Left cardiac atrium (tissue), 4 donors: ENCODE measurements around the gene PRDM4. TPM values are rescaled to one million over a fixed set of nuclear protein-coding genes. Genes with fewer than 3 reads are reported as not detected.

Source experiments
- ATAC-seq, 2 donors: fragments of 200-7000 bp; cut with Tn5 transposase; one replicate each; pipeline ENCODE4 v1.9.1; 2020; ENCODE audit warnings: mild to moderate bottlenecking in 2 of 2, moderate library complexity in 2 of 2
- DNase-seq: peaks from one replicate; pipeline ENCODE4 v3.0.0-alpha.2; 2020
- intact Hi-C, 2 donors: fragments of 100-400 bp; cut with DNase I; formaldehyde crosslinking; loops; one replicate each; pipeline versions ENCODE4 v1.14.1 to v1.15.1; 2022 to 2023
- long read RNA-seq: library from polyadenylated mRNA; unstranded; transcript quantifications from one replicate; pipeline ENCODE4 v2.0.0, GENCODE V29; 2021
- total RNA-seq, 2 donors: library from RNA; stranded (reverse); fragmentation: NEBNext Ultra II Directional; extraction: Animal tissue kit (Norgen Biotek cat#: 25700); gene quantifications; one replicate each; pipeline ENCODE4 v1.2.1, GENCODE V29; 2021
- donor health status: DM: no; HTN: yes; CAD: no.
- donor health status: DM: no; HTN: yes; CAD: no; lungs with severe emphysema.
- donor health status: DM: yes; HTN: yes; CAD: no.
- donor health status: Dilated cardiomyopathy.

PRDM4 gene
- 10 to 100 TPM; 14.0 to 14.8 TPM for total RNA-seq
- long read RNA-seq, partial matches to known transcripts, result 4 of 6 reads
- long read RNA-seq, other reads (novel, unspliced or antisense), result 2 of 6 reads

GRCh38 chr12:107760809-107761501 is at the start of gene PRDM4:
Gene PRDM4, minus strand, starts transcription at chr12:107761137. Its CDS starts 622 bp downstream, at chr12:107760515.
- intact Hi-C loops, result loop anchor here in 1 of 2 donors (2.0 to 5.0 kb wide), 2 partner anchors 74 to 124 kb away; partner anchors contain the start of gene PWP1
- ATAC-seq (peak; percentile 99), DNase-seq (peak; percentile 96)

GRCh38 chr12:107807471-107808150 is 46.7 kb upstream of the PRDM4 start:
- intact Hi-C loops, result no loop called here
- no peak for DNase-seq
- no peak for ATAC-seq

GRCh38 chr12:107805488-107806180 is 44.7 kb upstream of the PRDM4 start:
- intact Hi-C loops, result no loop called here
- ATAC-seq (no peak), DNase-seq (no peak)

- intact Hi-C loops, result no loop called here
- ATAC-seq (no peak), DNase-seq (no peak)
Measured at GRCh38 chr12:107803092-107803491, 42.2 kb upstream of the PRDM4 start.

- DNase-seq (no peak), ATAC-seq (no peak)
- intact Hi-C loops, result no loop called here
Measured at GRCh38 chr12:107801150-107801549, 40.2 kb upstream of the PRDM4 start.

GRCh38 chr12:107798580-107798979 is 37.6 kb upstream of the PRDM4 start:
- ATAC-seq (no peak), DNase-seq (no peak)
- intact Hi-C loops, result no loop called here

GRCh38 chr12:107794451-107794850 is 33.5 kb upstream of the PRDM4 start:
- intact Hi-C loops, result no loop called here
- DNase-seq, result no peak
- ATAC-seq, result no peak

- DNase-seq (no peak), ATAC-seq (no peak)
- intact Hi-C loops, result no loop called here
Measured at GRCh38 chr12:107791465-107792089, 30.6 kb upstream of the PRDM4 start.

GRCh38 chr12:107788690-107789458 is 27.9 kb upstream of the PRDM4 start:
- intact Hi-C loops, result no loop called here
- no peak for ATAC-seq

GRCh38 chr12:107788281-107788680 is 27.3 kb upstream of the PRDM4 start:
- DNase-seq (no peak), ATAC-seq (no peak)
- intact Hi-C loops, result no loop called here

More at GRCh38 chr12:107788690-107789458, 27.9 kb upstream of the PRDM4 start:
- no peak for DNase-seq

GRCh38 chr12:107783406-107784376 is 22.8 kb upstream of the PRDM4 start:
- DNase-seq (no peak), ATAC-seq (no peak)
- intact Hi-C loops, result no loop called here

GRCh38 chr12:107782067-107782466 is 21.1 kb upstream of the PRDM4 start:
- ATAC-seq (no peak), DNase-seq (no peak)
- intact Hi-C loops, result no loop called here

- peak in 1 of 2 donors; percentile 37 for ATAC-seq
- intact Hi-C loops, result no loop called here
- no peak for DNase-seq
Measured at GRCh38 chr12:107780298-107780697, 19.4 kb upstream of the PRDM4 start.

- DNase-seq (no peak), ATAC-seq (peak in 1 of 2 donors; percentile 71)
- intact Hi-C loops, result no loop called here
Measured at GRCh38 chr12:107779077-107779831, 18.3 kb upstream of the PRDM4 start.

GRCh38 chr12:107778383-107779025 is 17.6 kb upstream of the PRDM4 start:
- DNase-seq (peak; percentile 23), ATAC-seq (peak in 1 of 2 donors; percentile 65)
- intact Hi-C loops, result no loop called here

GRCh38 chr12:107776171-107776570 is 15.2 kb upstream of the PRDM4 start:
- intact Hi-C loops, result no loop called here

More at GRCh38 chr12:107776171-107776570, 15.2 kb upstream of the PRDM4 start:
- DNase-seq (no peak), ATAC-seq (no peak)
